Measurements from ENCODE around the gene TTC39C. TPM values are rescaled to one million over a fixed set of nuclear protein-coding genes. Genes with fewer than 3 reads are reported as not detected.

The TTC39C gene
- polyA plus RNA-seq, 3 donors: 4.3 to 29.5 (median 8.3) TPM

GRCh38 chr18:23970161-23971096 is 44.1 kb upstream of the TTC39C start:
- no peak overlapping the region for H3K9ac ChIP-seq (ENCODE audit: insufficient read depth, low read length, poor library complexity, severe bottlenecking)
- intact Hi-C loops (cut with micrococcal nuclease): no loop called here
- H3K9me3 ChIP-seq (replicated peaks in 1 of 2; ENCODE audit: control insufficient read depth in 1 of 2, insufficient read depth in 1 of 2, low read length in 2 of 2): no peaks in the 10 kb centered on the region
- Mint-ChIP-seq H3K4me3 (peak overlapping the region in 1 of 2 donors; percentile 79), H3K36me3 (no peaks in the 10 kb centered on the region), H3K9me3 (peaks cover 0 to 4% (median 0%) of the 10 kb centered on the region in 7 donors), H3K27ac (peak overlapping the region in 2 of 7 donors; percentile 52 to 88), H3K4me1 (peaks cover 36% of the 10 kb centered on the region), H3K27me3 (ENCODE audit: low read depth in 3 of 3) (no peaks in the 10 kb centered on the region)
- H3K36me3 ChIP-seq (replicated peaks in 1 of 2; ENCODE audit: control insufficient read depth in 1 of 2, insufficient read depth in 2 of 2, low read length in 2 of 2): no peaks in the 10 kb centered on the region
- no peaks in the 10 kb centered on the region for H4K20me1 ChIP-seq (ENCODE audit: insufficient read depth, low read length)
- no peak for TF ChIP-seq CTCF (IDR thresholded peaks at IDR 0.05)
- H3K4me1 ChIP-seq (ENCODE audit: control insufficient read depth in 1 of 2, insufficient read depth in 2 of 2, low read length in 2 of 2): peaks cover 25 to 30% of the 10 kb centered on the region in 2 donors
- peak overlapping the region; percentile 8 for H3K4me2 ChIP-seq (replicated peaks; ENCODE audit: extremely low read depth, low read length, poor library complexity, severe bottlenecking)
- no peak overlapping the region for H3K27ac ChIP-seq (ENCODE audit: low read depth in 1 of 2, low read length in 2 of 2)
- no peaks in the 10 kb centered on the region for H3K27me3 ChIP-seq (ENCODE audit: control insufficient read depth in 2 of 2, insufficient read depth in 2 of 2, low read length in 2 of 2)
- peak; percentile 22 to 41 (median 35) for DNase-seq
- H3K79me2 ChIP-seq (ENCODE audit: insufficient read depth, low read length): no peaks in the 10 kb centered on the region
- H3K4me3 ChIP-seq (replicated peaks in 1 of 3; ENCODE audit: low read depth in 2 of 3, low read length in 3 of 3): no peak overlapping the region
- 40% methylated on average over 4 of the region's 7 CpGs for WGBS (ENCODE audit: insufficient coverage)
- peak overlapping the region; percentile 28 for H2AFZ ChIP-seq (ENCODE audit: insufficient read depth, low read depth, low read length, poor library complexity, severe bottlenecking)

- WGBS (ENCODE audit: insufficient coverage): no CpG with 5 or more reads among the region's 5 CpGs
- Mint-ChIP-seq H3K27ac (no peak overlapping the region), H3K4me3 (no peak overlapping the region), H3K27me3 (ENCODE audit: low read depth in 3 of 3) (no peaks in the 10 kb centered on the region), H3K36me3 (no peaks in the 10 kb centered on the region), H3K9me3 (peaks cover 0 to 4% (median 0%) of the 10 kb centered on the region in 7 donors), H3K4me1 (peaks cover 33% of the 10 kb centered on the region)
- Histone ChIP-seq H3K36me3 (replicated peaks in 1 of 2; ENCODE audit: control insufficient read depth in 1 of 2, insufficient read depth in 2 of 2, low read length in 2 of 2) (no peaks in the 10 kb centered on the region), H3K79me2 (ENCODE audit: insufficient read depth, low read length) (no peaks in the 10 kb centered on the region), H3K27ac (ENCODE audit: low read depth in 1 of 2, low read length in 2 of 2) (no peak overlapping the region), H4K20me1 (ENCODE audit: insufficient read depth, low read length) (no peaks in the 10 kb centered on the region), H3K4me1 (ENCODE audit: control insufficient read depth in 1 of 2, insufficient read depth in 2 of 2, low read length in 2 of 2) (peaks cover 25 to 30% of the 10 kb centered on the region in 2 donors), H2AFZ (ENCODE audit: insufficient read depth, low read depth, low read length, poor library complexity, severe bottlenecking) (peak overlapping the region; percentile 28), H3K9me3 (replicated peaks in 1 of 2; ENCODE audit: control insufficient read depth in 1 of 2, insufficient read depth in 1 of 2, low read length in 2 of 2) (no peaks in the 10 kb centered on the region), H3K4me3 (replicated peaks in 1 of 3; ENCODE audit: low read depth in 2 of 3, low read length in 3 of 3) (no peak overlapping the region), H3K27me3 (ENCODE audit: control insufficient read depth in 2 of 2, insufficient read depth in 2 of 2, low read length in 2 of 2) (no peaks in the 10 kb centered on the region), H3K9ac (ENCODE audit: insufficient read depth, low read length, poor library complexity, severe bottlenecking) (no peak overlapping the region), H3K4me2 (replicated peaks; ENCODE audit: extremely low read depth, low read length, poor library complexity, severe bottlenecking) (no peak overlapping the region)
- intact Hi-C loops (cut with micrococcal nuclease): no loop called here
- no peak for DNase-seq
- no peak for TF ChIP-seq CTCF (IDR thresholded peaks at IDR 0.05)
Measured at GRCh38 chr18:23971097-23971440, 43.5 kb upstream of the TTC39C start.

Measured in CD14-positive monocyte (primary cell).